Gastrocnemius medialis (tissue), 4 donors: ENCODE measurements around the gene ERFL. TPM values are rescaled to one million over a fixed set of nuclear protein-coding genes. Genes with fewer than 3 reads are reported as not detected.

ENCODE experiments used
- ATAC-seq, 2 donors: fragments of 150-250 bp; one replicate each; pipeline ENCODE4 v1.9.1; 2016
- DNase-seq, 2 donors: peaks; one replicate each; pipeline ENCODE4 v3.0.0-alpha.2; 2019
- H3K27ac ChIP-seq, 4 donors: fragments of 200-600 bp; sonication (generic); 1 replicate in 1 of 4; 2 replicates in 3 of 4; pipeline ENCODE4 v1.5.1; 2016 to 2018; ENCODE audit warnings: mild to moderate bottlenecking in 2 of 4, moderate library complexity in 1 of 4
- H3K27me3 ChIP-seq, 3 donors: fragments of 200-600 bp; sonication (generic) in 2 of 3; 1 replicate in 1 of 3; 2 replicates in 2 of 3; pipeline versions ENCODE4 v1.5.1 to v1.6.0; 2016 to 2019; ENCODE audit warnings: mild to moderate bottlenecking in 1 of 3, moderate library complexity in 1 of 3
- H3K36me3 ChIP-seq, 2 donors: fragments of 200-600 bp; sonication (generic) in 1 of 2; one replicate each; pipeline ENCODE4 v1.5.1; 2017 to 2018
- H3K4me1 ChIP-seq, 2 donors: fragments of 200-600 bp; sonication (generic) in 1 of 2; one replicate each; pipeline ENCODE4 v1.5.1; 2016 to 2017; ENCODE audit warnings: mild to moderate bottlenecking in 2 of 2
- H3K4me3 ChIP-seq, 4 donors: fragments of 200-600 bp; sonication (generic) in 3 of 4; 1 replicate in 1 of 4; 2 replicates in 3 of 4; pipeline ENCODE4 v1.5.1; 2016 to 2019; ENCODE audit warnings: mild to moderate bottlenecking in 2 of 4
- H3K9me3 ChIP-seq, 3 donors: fragments of 200-600 bp; sonication (generic) in 2 of 3; 1 replicate in 1 of 3; 2 replicates in 2 of 3; pipeline ENCODE4 v1.5.1; 2016 to 2019
- POLR2A ChIP-seq, 2 donors: fragments of 450-650 bp; IDR thresholded peaks; one replicate each; pipeline ENCODE4 v1.6.1; 2017; ENCODE audit warnings: antibody characterized with exemption in 2 of 2, mild to moderate bottlenecking in 2 of 2, moderate library complexity in 2 of 2
- in situ Hi-C, 4 donors: fragments of 200-750 bp; cut with MboI; loops; one replicate each; pipeline versions ENCODE4 v1.15.0 to v1.8.0; 2017; ENCODE audit warnings: low sequenced_read_pairs in 4 of 4
- intact Hi-C: fragments of 100-400 bp; cut with DNase I; formaldehyde crosslinking; loops from one replicate; pipeline ENCODE4 v1.15.1; 2023; ENCODE audit warnings: low total_unique reads
- total RNA-seq, 4 donors: library from RNA; depleted of rRNA; stranded (reverse); fragments of >200 nt; gene quantifications; one replicate each; pipeline versions ENCODE4 v1.1.0 to v1.2.3, GENCODE V29; 2016
- TF ChIP-seq, protein P1 (sequence below), 5 experiments: fragments of 450-650 bp in 3 of 5; fragments of 200-600 bp in 2 of 5; sonication (generic) in 2 of 5; IDR thresholded peaks in 4 of 5; conservative IDR thresholded peaks in 1 of 5; 1 replicate in 4 of 5; 2 replicates in 1 of 5; pipeline ENCODE4 v1.5.1; 2016 to 2019; ENCODE audit warnings: antibody characterized with exemption in 5 of 5, mild to moderate bottlenecking in 3 of 5, moderate library complexity in 3 of 5

ERFL gene
- total RNA-seq, 4 donors from 2014 or later: not detected

GRCh38 chr19:41912899-41913537 is 15.2 kb downstream of the ERFL start:
- H3K4me1 ChIP-seq: no peaks in the 10 kb centered on the region
- no peak overlapping the region for H3K4me3 ChIP-seq
- in situ Hi-C loops: no loop called here
- ATAC-seq: no peak
- no peak for TF ChIP-seq POLR2A (IDR thresholded peaks at IDR 0.05)
- TF ChIP-seq, protein P1, sequence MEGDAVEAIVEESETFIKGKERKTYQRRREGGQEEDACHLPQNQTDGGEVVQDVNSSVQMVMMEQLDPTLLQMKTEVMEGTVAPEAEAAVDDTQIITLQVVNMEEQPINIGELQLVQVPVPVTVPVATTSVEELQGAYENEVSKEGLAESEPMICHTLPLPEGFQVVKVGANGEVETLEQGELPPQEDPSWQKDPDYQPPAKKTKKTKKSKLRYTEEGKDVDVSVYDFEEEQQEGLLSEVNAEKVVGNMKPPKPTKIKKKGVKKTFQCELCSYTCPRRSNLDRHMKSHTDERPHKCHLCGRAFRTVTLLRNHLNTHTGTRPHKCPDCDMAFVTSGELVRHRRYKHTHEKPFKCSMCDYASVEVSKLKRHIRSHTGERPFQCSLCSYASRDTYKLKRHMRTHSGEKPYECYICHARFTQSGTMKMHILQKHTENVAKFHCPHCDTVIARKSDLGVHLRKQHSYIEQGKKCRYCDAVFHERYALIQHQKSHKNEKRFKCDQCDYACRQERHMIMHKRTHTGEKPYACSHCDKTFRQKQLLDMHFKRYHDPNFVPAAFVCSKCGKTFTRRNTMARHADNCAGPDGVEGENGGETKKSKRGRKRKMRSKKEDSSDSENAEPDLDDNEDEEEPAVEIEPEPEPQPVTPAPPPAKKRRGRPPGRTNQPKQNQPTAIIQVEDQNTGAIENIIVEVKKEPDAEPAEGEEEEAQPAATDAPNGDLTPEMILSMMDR (IDR thresholded peaks at IDR 0.05 in 4 of 5, conservative IDR thresholded peaks at IDR 0.05 in 1 of 5): no peak
- intact Hi-C loops: no loop called here
- H3K9me3 ChIP-seq: no peaks in the 10 kb centered on the region
- peaks cover 50 to 68% (median 67%) of the 10 kb centered on the region in 3 donors for H3K27me3 ChIP-seq
- DNase-seq: no peak
- no peak overlapping the region for H3K27ac ChIP-seq
- no peaks in the 10 kb centered on the region for H3K36me3 ChIP-seq

- DNase-seq (no peak), ATAC-seq (no peak)
- TF ChIP-seq, protein P1 (IDR thresholded peaks at IDR 0.05 in 4 of 5, conservative IDR thresholded peaks at IDR 0.05 in 1 of 5): no peak
- TF ChIP-seq POLR2A (IDR thresholded peaks at IDR 0.05): no peak
- in situ Hi-C loops (no loop called here), intact Hi-C loops (no loop called here)
- no peaks in the 10 kb centered on the region for H3K36me3 ChIP-seq
- H3K27me3 ChIP-seq: peaks cover 41 to 59% (median 58%) of the 10 kb centered on the region in 3 donors
- no peaks in the 10 kb centered on the region for H3K9me3 ChIP-seq
- H3K4me1 ChIP-seq: no peaks in the 10 kb centered on the region
- H3K27ac ChIP-seq: no peak overlapping the region
- H3K4me3 ChIP-seq: no peak overlapping the region
These were observed 16.1 kb downstream of the ERFL start for GRCh38 chr19:41911889-41912731.

DNA sequence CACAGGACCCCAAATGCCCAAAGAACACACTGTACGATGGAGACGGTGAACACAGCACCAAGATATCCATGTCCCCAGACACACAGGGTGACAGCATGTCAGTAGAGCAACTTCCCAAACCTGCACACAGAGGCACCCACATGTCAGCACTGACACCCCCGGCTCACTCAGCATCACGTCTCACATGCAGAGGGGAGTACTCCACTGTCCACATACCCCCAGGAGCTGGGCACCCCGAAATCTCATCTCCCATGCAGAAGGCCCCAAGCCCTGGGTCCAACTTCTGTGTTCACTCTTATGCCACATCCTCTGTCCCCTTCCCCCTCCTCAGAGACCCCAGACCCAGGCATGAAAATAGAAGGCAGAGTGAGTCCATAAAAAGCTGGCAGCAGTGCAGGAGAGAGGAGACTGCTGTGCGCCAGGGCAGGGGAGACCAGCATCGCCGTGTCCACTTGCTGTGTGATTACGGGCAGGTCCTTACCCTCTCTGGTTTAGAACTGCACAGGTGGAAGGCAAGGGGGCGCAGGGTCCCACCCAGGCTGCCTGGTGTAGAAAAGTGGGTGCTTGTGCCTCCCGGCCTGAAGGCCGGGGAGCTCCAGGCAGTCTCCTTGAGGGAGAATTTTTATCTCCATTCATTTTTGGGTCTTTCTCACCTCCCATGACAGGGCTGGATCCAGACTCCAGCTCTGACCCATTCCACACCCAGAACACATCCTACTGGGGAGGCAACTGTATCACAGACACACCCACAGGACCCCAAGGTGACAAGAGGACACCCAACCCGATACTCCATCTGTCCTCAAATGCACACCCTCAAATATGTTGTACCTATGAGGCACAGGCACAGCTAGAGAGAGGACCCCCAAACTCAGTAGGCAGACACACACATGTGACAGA is 17.0 kb downstream of the ERFL start:
- TF ChIP-seq, protein P1 (IDR thresholded peaks at IDR 0.05 in 4 of 5, conservative IDR thresholded peaks at IDR 0.05 in 1 of 5): no peak
- no peak for TF ChIP-seq POLR2A (IDR thresholded peaks at IDR 0.05)
- DNase-seq (no peak), ATAC-seq (no peak)
- in situ Hi-C loops (no loop called here), intact Hi-C loops (no loop called here)
- peaks cover 0 to 3% of the 10 kb centered on the region in 2 donors for H3K36me3 ChIP-seq
- no peaks in the 10 kb centered on the region for H3K9me3 ChIP-seq
- H3K27me3 ChIP-seq: peaks cover 33 to 50% (median 50%) of the 10 kb centered on the region in 3 donors
- no peak overlapping the region for H3K4me3 ChIP-seq
- no peaks in the 10 kb centered on the region for H3K4me1 ChIP-seq
- H3K27ac ChIP-seq: no peak overlapping the region

GRCh38 chr19:41910240-41910991 is 17.8 kb downstream of the ERFL start:
- Histone ChIP-seq H3K27me3 (peaks cover 27 to 43% (median 41%) of the 10 kb centered on the region in 3 donors), H3K36me3 (peaks cover 0 to 12% of the 10 kb centered on the region in 2 donors)
- ATAC-seq: no peak

More at GRCh38 chr19:41910240-41910991, 17.8 kb downstream of the ERFL start:
- Histone ChIP-seq H3K9me3 (no peaks in the 10 kb centered on the region), H3K4me3 (no peak overlapping the region), H3K27ac (no peak overlapping the region), H3K4me1 (no peaks in the 10 kb centered on the region)
- in situ Hi-C loops: no loop called here
- TF ChIP-seq, protein P1 (IDR thresholded peaks at IDR 0.05 in 4 of 5, conservative IDR thresholded peaks at IDR 0.05 in 1 of 5): no peak
- no peak for TF ChIP-seq POLR2A (IDR thresholded peaks at IDR 0.05)
- intact Hi-C loops: no loop called here
- DNase-seq: no peak
